Natural killer cell treated with Interleukin-12 subunit alpha and Interleukin-12 subunit beta and Interleukin-15 and Interleukin-18, amount 100 ng/mL, for 72 hours (primary cell): ENCODE results near the gene ZMAT5. TPM values are rescaled to one million over a fixed set of nuclear protein-coding genes. Genes with fewer than 3 reads are reported as not detected.
A peak's percentile ranks its signal among the peaks of the same experiment; 100 is the strongest.

ENCODE experiments used
- ATAC-seq, 2 donors: fragments of 150-1000 bp; cut with Tn5 transposase in 1 of 2; sonication (Bioruptor Pico), chemical (Tn5 transposase) in 1 of 2; 2 replicates each; pipeline ENCODE4 v1.10.0; 2021
- DNase-seq: peaks from one replicate; pipeline ENCODE4 v3.0.0; 2022; ENCODE audit warnings: low spot score
- H3K27ac Mint-ChIP-seq, 2 donors: 1 replicate in 1 of 2; 2 replicates in 1 of 2; pipeline ENCODE4 v1.8.0; 2022; ENCODE audit warnings: mixed read lengths in 2 of 2, mild to moderate bottlenecking in 1 of 2, moderate library complexity in 1 of 2
- H3K27me3 Mint-ChIP-seq, 2 donors: 1 replicate in 1 of 2; 2 replicates in 1 of 2; pipeline ENCODE4 v1.8.0; 2022; ENCODE audit warnings: mixed read lengths in 2 of 2
- H3K36me3 Mint-ChIP-seq: one replicate; pipeline ENCODE4 v1.8.0; 2022; ENCODE audit warnings: mixed read lengths
- H3K4me1 Mint-ChIP-seq, 2 donors: 1 replicate in 1 of 2; 2 replicates in 1 of 2; pipeline ENCODE4 v1.8.0; 2022; ENCODE audit warnings: low read depth in 2 of 2, mixed read lengths in 2 of 2, mild to moderate bottlenecking in 1 of 2
- H3K4me3 Mint-ChIP-seq: one replicate; pipeline ENCODE4 v1.8.0; 2022; ENCODE audit warnings: mixed read lengths
- H3K9me3 Mint-ChIP-seq: 2 replicates; pipeline ENCODE4 v1.8.0; 2022; ENCODE audit warnings: mixed read lengths
- total RNA-seq, 2 donors: library from RNA; stranded (reverse); gene quantifications; one replicate each; pipeline ENCODE4 v1.2.3, GENCODE V29; 2022

The ZMAT5 gene
- total RNA-seq, 2 donors from 2014 or later, result 17.3 to 34.4 TPM

GRCh38 chr22:29798801-29799200 is 32.0 kb upstream of the ZMAT5 start:
- H3K36me3 Mint-ChIP-seq, result peaks cover 7% of the 10 kb centered on the region
- DNase-seq, result no peak
- no peak overlapping the region for H3K4me3 Mint-ChIP-seq
- peaks cover 0 to 10% of the 10 kb centered on the region in 2 donors for H3K4me1 Mint-ChIP-seq
- H3K27me3 Mint-ChIP-seq, result no peaks in the 10 kb centered on the region
- no peaks in the 10 kb centered on the region for H3K9me3 Mint-ChIP-seq
- H3K27ac Mint-ChIP-seq, result peak overlapping the region; percentile 36 to 57
- ATAC-seq, result peak in 1 of 2 donors; percentile 19

- Mint-ChIP-seq H3K27ac (peak overlapping the region; percentile 36 to 57), H3K36me3 (peaks cover 7% of the 10 kb centered on the region), H3K9me3 (no peaks in the 10 kb centered on the region), H3K4me3 (no peak overlapping the region), H3K4me1 (peaks cover 0 to 10% of the 10 kb centered on the region in 2 donors), H3K27me3 (no peaks in the 10 kb centered on the region)
- ATAC-seq, result no peak
- DNase-seq, result no peak
Measured at GRCh38 chr22:29798318-29798717, 31.5 kb upstream of the ZMAT5 start.

- Mint-ChIP-seq H3K27me3 (no peaks in the 10 kb centered on the region), H3K4me3 (no peak overlapping the region), H3K27ac (no peak overlapping the region), H3K9me3 (no peaks in the 10 kb centered on the region), H3K36me3 (peaks cover 7% of the 10 kb centered on the region), H3K4me1 (peaks cover 0 to 10% of the 10 kb centered on the region in 2 donors)
- ATAC-seq (no peak), DNase-seq (no peak)
Measured at GRCh38 chr22:29797351-29797750, 30.5 kb upstream of the ZMAT5 start.

GRCh38 chr22:29795663-29796062 is 28.9 kb upstream of the ZMAT5 start:
- H3K27ac Mint-ChIP-seq, result no peak overlapping the region

GRCh38 chr22:29793396-29793795 is 26.6 kb upstream of the ZMAT5 start:
- Mint-ChIP-seq H3K27ac (no peak overlapping the region), H3K9me3 (no peaks in the 10 kb centered on the region), H3K36me3 (peaks cover 3% of the 10 kb centered on the region), H3K27me3 (no peaks in the 10 kb centered on the region), H3K4me1 (peaks cover 0 to 8% of the 10 kb centered on the region in 2 donors), H3K4me3 (no peak overlapping the region)
- DNase-seq (no peak), ATAC-seq (no peak)

More at GRCh38 chr22:29795663-29796062, 28.9 kb upstream of the ZMAT5 start:
- ATAC-seq (no peak), DNase-seq (no peak)
- Mint-ChIP-seq H3K4me1 (peaks cover 0 to 10% of the 10 kb centered on the region in 2 donors), H3K4me3 (no peak overlapping the region), H3K27me3 (no peaks in the 10 kb centered on the region), H3K36me3 (peaks cover 7% of the 10 kb centered on the region), H3K9me3 (no peaks in the 10 kb centered on the region)

- ATAC-seq, result no peak
- Mint-ChIP-seq H3K27ac (no peak overlapping the region), H3K9me3 (no peaks in the 10 kb centered on the region), H3K27me3 (no peaks in the 10 kb centered on the region), H3K4me3 (no peak overlapping the region), H3K36me3 (peaks cover 7% of the 10 kb centered on the region), H3K4me1 (no peaks in the 10 kb centered on the region)
- DNase-seq, result no peak
Measured at GRCh38 chr22:29790061-29790460, 23.3 kb upstream of the ZMAT5 start.

GRCh38 chr22:29788339-29789279 is 21.8 kb upstream of the ZMAT5 start:
- DNase-seq (no peak), ATAC-seq (no peak)
- H3K4me1 Mint-ChIP-seq, result no peaks in the 10 kb centered on the region
- H3K4me3 Mint-ChIP-seq, result no peak overlapping the region
- peaks cover 7% of the 10 kb centered on the region for H3K36me3 Mint-ChIP-seq
- H3K9me3 Mint-ChIP-seq, result no peaks in the 10 kb centered on the region
- H3K27me3 Mint-ChIP-seq, result no peaks in the 10 kb centered on the region
- no peak overlapping the region for H3K27ac Mint-ChIP-seq

GRCh38 chr22:29787371-29787980 is 20.7 kb upstream of the ZMAT5 start:
- no peaks in the 10 kb centered on the region for H3K9me3 Mint-ChIP-seq

GRCh38 chr22:29786031-29786430 is 19.2 kb upstream of the ZMAT5 start:
- Mint-ChIP-seq H3K27ac (no peak overlapping the region), H3K27me3 (no peaks in the 10 kb centered on the region), H3K9me3 (no peaks in the 10 kb centered on the region), H3K4me1 (no peaks in the 10 kb centered on the region), H3K4me3 (no peak overlapping the region), H3K36me3 (peaks cover 7% of the 10 kb centered on the region)
- no peak for DNase-seq
- no peak for ATAC-seq

More at GRCh38 chr22:29787371-29787980, 20.7 kb upstream of the ZMAT5 start:
- ATAC-seq (peak in 1 of 2 donors; percentile 28), DNase-seq (no peak)
- Mint-ChIP-seq H3K27ac (no peak overlapping the region), H3K27me3 (no peaks in the 10 kb centered on the region), H3K4me3 (no peak overlapping the region), H3K4me1 (no peaks in the 10 kb centered on the region), H3K36me3 (peaks cover 7% of the 10 kb centered on the region)

- no peak for ATAC-seq
- H3K4me3 Mint-ChIP-seq, result no peak overlapping the region
Measured at GRCh38 chr22:29784451-29785361, 17.9 kb upstream of the ZMAT5 start.

GRCh38 chr22:29782061-29782845 is 15.4 kb upstream of the ZMAT5 start:
- DNase-seq (no peak), ATAC-seq (peak; percentile 17 to 21)
- no peak overlapping the region for H3K27ac Mint-ChIP-seq
- H3K4me1 Mint-ChIP-seq, result no peaks in the 10 kb centered on the region
- no peaks in the 10 kb centered on the region for H3K9me3 Mint-ChIP-seq
- H3K36me3 Mint-ChIP-seq, result no peaks in the 10 kb centered on the region
- no peaks in the 10 kb centered on the region for H3K27me3 Mint-ChIP-seq
- no peak overlapping the region for H3K4me3 Mint-ChIP-seq

More at GRCh38 chr22:29784451-29785361, 17.9 kb upstream of the ZMAT5 start:
- Mint-ChIP-seq H3K27ac (no peak overlapping the region), H3K4me1 (no peaks in the 10 kb centered on the region), H3K27me3 (no peaks in the 10 kb centered on the region), H3K9me3 (no peaks in the 10 kb centered on the region), H3K36me3 (peaks cover 7% of the 10 kb centered on the region)
- DNase-seq, result no peak

GRCh38 chr22:29780748-29781676 is 14.2 kb upstream of the ZMAT5 start:
- Mint-ChIP-seq H3K27me3 (no peaks in the 10 kb centered on the region), H3K27ac (no peak overlapping the region)
- DNase-seq, result no peak

More at GRCh38 chr22:29780748-29781676, 14.2 kb upstream of the ZMAT5 start:
- Mint-ChIP-seq H3K4me3 (no peak overlapping the region), H3K36me3 (no peaks in the 10 kb centered on the region), H3K4me1 (no peaks in the 10 kb centered on the region), H3K9me3 (no peaks in the 10 kb centered on the region)
- ATAC-seq, result no peak
